Superior temporal gyrus (tissue), 1 donor: Measurements from ENCODE around the gene CHEK2.
"Not testable (repeated sequence)": the region's sequence is repeated elsewhere in the genome, so short reads cannot be mapped to it uniquely, and the experiment has no call there.

ENCODE experiments used
- DNase-seq: peaks from one replicate; pipeline ENCODE4 v3.0.0-alpha.2; 2016; ENCODE audit errors: extremely low spot score

The CHEK2 gene

GRCh38 chr22:28741200-28741784, 328 bp downstream of the CHEK2 start:
- no peak for DNase-seq

- DNase-seq = not testable (repeated sequence)
Observed at GRCh38 chr22:28738876-28739275, 2.7 kb downstream of the CHEK2 start.

- no peak for DNase-seq
Observed at GRCh38 chr22:28737701-28738100, 3.9 kb downstream of the CHEK2 start.

GRCh38 chr22:28736301-28737155, 5.1 kb downstream of the CHEK2 start:
- DNase-seq = no peak

- DNase-seq = no peak
Observed at GRCh38 chr22:28734393-28734792, 7.2 kb downstream of the CHEK2 start.

- DNase-seq = no peak
Observed at GRCh38 chr22:28730179-28730578, 11.4 kb downstream of the CHEK2 start.

- no peak for DNase-seq
Observed at GRCh38 chr22:28728621-28729313, 12.9 kb downstream of the CHEK2 start.

- no peak for DNase-seq
Observed at GRCh38 chr22:28728002-28728401, 13.6 kb downstream of the CHEK2 start.

- DNase-seq = no peak
Observed at GRCh38 chr22:28718044-28718443, 23.6 kb downstream of the CHEK2 start.

GRCh38 chr22:28716686-28717085, 24.9 kb downstream of the CHEK2 start:
- no peak for DNase-seq

- no peak for DNase-seq
Observed at GRCh38 chr22:28715611-28716010, 26.0 kb downstream of the CHEK2 start.

- no peak for DNase-seq
Observed at GRCh38 chr22:28714043-28714628, 27.5 kb downstream of the CHEK2 start.

- no peak for DNase-seq
Observed at GRCh38 chr22:28711820-28712777, 29.5 kb downstream of the CHEK2 start.

- no peak for DNase-seq
Observed at GRCh38 chr22:28711341-28711740, 30.3 kb downstream of the CHEK2 start.

GRCh38 chr22:28710576-28711191, 30.9 kb downstream of the CHEK2 start:
- DNase-seq = no peak

GRCh38 chr22:28710107-28710506, 31.5 kb downstream of the CHEK2 start:
- no peak for DNase-seq

- no peak for DNase-seq
Observed at GRCh38 chr22:28706845-28707244, 34.8 kb downstream of the CHEK2 start.

GRCh38 chr22:28703436-28703835, 38.2 kb downstream of the CHEK2 start:
- no peak for DNase-seq

GRCh38 chr22:28702891-28703290, 38.7 kb downstream of the CHEK2 start:
- DNase-seq = no peak

GRCh38 chr22:28693041-28693760, 48.4 kb downstream of the CHEK2 start:
- not testable (repeated sequence) for DNase-seq
